SK-N-SH treated with all-trans-retinoic acid at 6 μM for 48 hours (cell line): ENCODE data around the gene ZFAND3.
"Not testable (repeated sequence)": the region's sequence is repeated elsewhere in the genome, so short reads cannot be mapped to it uniquely, and the experiment has no call there.

Experiments
- ARNTL ChIP-seq: fragments of 450-650 bp; formaldehyde crosslinking; IDR thresholded peaks from 2 replicates; pipeline ENCODE4 v1.5.0; 2020; ENCODE audit warnings: low read depth, mild to moderate bottlenecking, moderate library complexity, borderline replicate concordance
- BACH2 ChIP-seq: fragments of 250-450 bp; sonication (Bioruptor Pico); IDR thresholded peaks from 2 replicates; pipeline ENCODE4 v1.9.0; 2021; ENCODE audit warnings: mild to moderate bottlenecking, borderline replicate concordance
- CREB5 ChIP-seq: fragments of 250-450 bp; sonication (Bioruptor Pico); IDR thresholded peaks from 2 replicates; pipeline ENCODE4 v1.5.1; 2020; ENCODE audit warnings: low read depth, mild to moderate bottlenecking, moderate library complexity
- CSRNP3 ChIP-seq: fragments of 250-450 bp; sonication (Bioruptor Pico); IDR thresholded peaks from 2 replicates; pipeline ENCODE4 v1.5.1; 2021; ENCODE audit warnings: mild to moderate bottlenecking, moderate library complexity
- ISL1 ChIP-seq: fragments of 250-450 bp; sonication (Bioruptor Pico); IDR thresholded peaks from 2 replicates; pipeline ENCODE4 v2.1.2; 2022; ENCODE audit warnings: mild to moderate bottlenecking, moderate library complexity
- OSR1 ChIP-seq: fragments of 250-450 bp; sonication (Bioruptor Pico); IDR thresholded peaks from 2 replicates; pipeline ENCODE4 v1.8.0; 2022; ENCODE audit warnings: moderate library complexity, mild to moderate bottlenecking, inconsistent platforms
- PATZ1 ChIP-seq: fragments of 250-450 bp; sonication (Bioruptor Pico); IDR thresholded peaks from 2 replicates; pipeline ENCODE4 v1.8.0; 2020; ENCODE audit warnings: mild to moderate bottlenecking, moderate library complexity, borderline replicate concordance
- POU6F1 ChIP-seq: fragments of 250-450 bp; sonication (Bioruptor Pico); IDR thresholded peaks from 2 replicates; pipeline ENCODE4 v1.8.0; 2021; ENCODE audit warnings: low read depth, mild to moderate bottlenecking, moderate library complexity, borderline replicate concordance
- RARB ChIP-seq: fragments of 250-450 bp; sonication (Bioruptor Pico); IDR thresholded peaks from 2 replicates; pipeline ENCODE4 v1.8.0; 2021; ENCODE audit warnings: mild to moderate bottlenecking, moderate library complexity
- SNAI2 ChIP-seq: fragments of 250-450 bp; sonication (Bioruptor Pico); IDR thresholded peaks from 2 replicates; pipeline ENCODE4 v1.5.0; 2020; ENCODE audit warnings: mild to moderate bottlenecking, moderate library complexity
- ZC3H10 ChIP-seq: fragments of 250-450 bp; sonication (Bioruptor Pico); IDR thresholded peaks from 2 replicates; pipeline ENCODE4 v1.5.1; 2021; ENCODE audit warnings: mild to moderate bottlenecking, moderate library complexity
- ZNF8 ChIP-seq: fragments of 450-650 bp; formaldehyde crosslinking; IDR thresholded peaks from 2 replicates; pipeline ENCODE4 v1.5.0; 2020; ENCODE audit warnings: mild to moderate bottlenecking, moderate library complexity

GRCh38 chr6:37993194-37993593 is 173.7 kb downstream of the ZFAND3 start:
- not testable (repeated sequence) for TF ChIP-seq PATZ1 (CRISPR knock-in tag); OSR1; POU6F1 (CRISPR knock-in tag); BACH2 (CRISPR knock-in tag); ZC3H10; ZNF8 (CRISPR knock-in tag); CREB5; SNAI2 (CRISPR knock-in tag); RARB (CRISPR knock-in tag); ISL1 (CRISPR knock-in tag); CSRNP3; ARNTL (CRISPR knock-in tag)
